Cerebellar nuclear complex (tissue), 1 donor: ENCODE measurements around the gene OSER1.
A peak's percentile ranks its signal among the peaks of the same experiment; 100 is the strongest.
"Not testable (repeated sequence)": the region's sequence is repeated elsewhere in the genome, so short reads cannot be mapped to it uniquely, and the experiment has no call there.

Experiments
- DNase-seq, 2 experiments: peaks; one replicate each; lab custom pipeline; 2025; lab: John Stamatoyannopoulos, UW

OSER1 gene

GRCh38 chr20:44210406-44211176 is at the start of gene OSER1:
Gene OSER1, minus strand, starts transcription at chr20:44210771. Its CDS starts 3,814 bp downstream, at chr20:44206957.
- DNase-seq, result peak; percentile 93 to 96

- DNase-seq, result no peak
These were observed 47.8 kb upstream of the OSER1 start for GRCh38 chr20:44258226-44258890.

- DNase-seq, result no peak
These were observed 46.4 kb upstream of the OSER1 start for GRCh38 chr20:44256961-44257360.

GRCh38 chr20:44255942-44256341 is 45.4 kb upstream of the OSER1 start:
- no peak for DNase-seq

- no peak for DNase-seq
These were observed 43.5 kb upstream of the OSER1 start for GRCh38 chr20:44254073-44254472.

GRCh38 chr20:44253528-44253927 is 43.0 kb upstream of the OSER1 start:
- no peak for DNase-seq

GRCh38 chr20:44251284-44251683 is 40.7 kb upstream of the OSER1 start:
- no peak for DNase-seq

GRCh38 chr20:44248410-44248759 is 37.8 kb upstream of the OSER1 start:
- no peak for DNase-seq

GRCh38 chr20:44247586-44248409 is 37.2 kb upstream of the OSER1 start:
- DNase-seq, result no peak

GRCh38 chr20:44247131-44247571 is 36.6 kb upstream of the OSER1 start, which contains the start of gene GDAP1L1:
Gene GDAP1L1, plus strand, starts transcription at chr20:44247308. Its CDS starts 27 bp downstream, at chr20:44247335.
- DNase-seq, result peak in 1 of 2 experiments; percentile 7

- no peak for DNase-seq
These were observed 35.4 kb upstream of the OSER1 start for GRCh38 chr20:44245977-44246376.

GRCh38 chr20:44241796-44242195 is 31.2 kb upstream of the OSER1 start:
- no peak for DNase-seq

- not testable (repeated sequence) for DNase-seq
These were observed 26.3 kb upstream of the OSER1 start for GRCh38 chr20:44236840-44237239.

GRCh38 chr20:44235702-44236101 is 25.1 kb upstream of the OSER1 start:
- no peak for DNase-seq

- no peak for DNase-seq
These were observed 24.2 kb upstream of the OSER1 start for GRCh38 chr20:44234566-44235317.

- no peak for DNase-seq
These were observed 23.0 kb upstream of the OSER1 start for GRCh38 chr20:44233436-44234016.

GRCh38 chr20:44232469-44232856 is 21.9 kb upstream of the OSER1 start:
- not testable (repeated sequence) for DNase-seq

- DNase-seq, result no peak
These were observed 21.3 kb upstream of the OSER1 start for GRCh38 chr20:44231713-44232468.

GRCh38 chr20:44231193-44231592 is 20.6 kb upstream of the OSER1 start:
- no peak for DNase-seq

- DNase-seq, result no peak
These were observed 18.1 kb upstream of the OSER1 start for GRCh38 chr20:44228465-44229258.
